Body of pancreas (tissue), 4 donors: Measurements from ENCODE around the gene WIPF2. TPM values are rescaled to one million over a fixed set of nuclear protein-coding genes. Genes with fewer than 3 reads are reported as not detected.
A peak's percentile ranks its signal among the peaks of the same experiment; 100 is the strongest.

Source experiments
- ATAC-seq: fragments of 150-250 bp; one replicate; pipeline ENCODE4 v1.9.1; 2016
- DNase-seq, 4 donors: peaks; one replicate each; pipeline ENCODE4 v3.0.0-alpha.2; 2019
- H3K27ac ChIP-seq, 4 donors: fragments of 200-600 bp; sonication (generic); 1 replicate in 3 of 4; 2 replicates in 1 of 4; pipeline versions ENCODE4 v1.5.1 to v1.6.1; 2016 to 2019; ENCODE audit warnings: mild to moderate bottlenecking in 1 of 4, mixed read lengths in 1 of 4, moderate library complexity in 1 of 4
- H3K27me3 ChIP-seq, 2 donors: fragments of 200-600 bp; sonication (generic); one replicate each; pipeline ENCODE4 v1.6.0; 2016; ENCODE audit warnings: mild to moderate bottlenecking in 1 of 2
- H3K36me3 ChIP-seq, 2 donors: fragments of 200-600 bp; sonication (generic); replicated peaks in 1 of 2; 2 replicates each; pipeline ENCODE4 v1.5.1; 2016; ENCODE audit warnings: low read depth in 2 of 2; ENCODE audit not compliant: insufficient read depth in 1 of 2
- H3K4me1 ChIP-seq: fragments of 200-600 bp; sonication (generic); one replicate; pipeline ENCODE4 v1.6.0; 2016
- H3K4me3 ChIP-seq, 2 donors: fragments of 200-600 bp; sonication (generic); 1 replicate in 1 of 2; 2 replicates in 1 of 2; pipeline ENCODE4 v1.5.1; 2016 to 2019
- H3K9me3 ChIP-seq, 3 donors: fragments of 200-600 bp; sonication (generic); 1 replicate in 2 of 3; 2 replicates in 1 of 3; pipeline ENCODE4 v1.5.1; 2016
- POLR2A ChIP-seq, 3 donors: fragments of 450-650 bp; IDR thresholded peaks; one replicate each; pipeline ENCODE4 v1.6.1; 2016; ENCODE audit warnings: antibody characterized with exemption in 3 of 3, mild to moderate bottlenecking in 2 of 3
- WGBS, 2 donors: methylation state at CpG; one replicate each; pipeline ENCODE4 v1.1.5; 2017; 5-methylcytosine and 5-hydroxymethylcytosine counted together
- intact Hi-C: fragments of 100-400 bp; cut with DNase I; formaldehyde crosslinking; loops from one replicate; pipeline ENCODE4 v1.15.1; 2023
- total RNA-seq, 2 donors: library from RNA; depleted of rRNA; stranded (reverse); fragments of >200 nt; gene quantifications; one replicate each; pipeline ENCODE4 v1.1.0, GENCODE V29; 2016
- TF ChIP-seq, protein P1 (sequence below), 7 experiments: fragments of 450-650 bp in 4 of 7; fragments of 200-600 bp in 3 of 7; sonication (generic) in 3 of 7; IDR thresholded peaks; one replicate each; pipeline ENCODE4 v1.5.1; 2016 to 2019; ENCODE audit warnings: antibody characterized with exemption in 7 of 7

WIPF2 gene
- total RNA-seq, 2 donors from 2014 or later: 4.9 to 7.5 TPM

DNA sequence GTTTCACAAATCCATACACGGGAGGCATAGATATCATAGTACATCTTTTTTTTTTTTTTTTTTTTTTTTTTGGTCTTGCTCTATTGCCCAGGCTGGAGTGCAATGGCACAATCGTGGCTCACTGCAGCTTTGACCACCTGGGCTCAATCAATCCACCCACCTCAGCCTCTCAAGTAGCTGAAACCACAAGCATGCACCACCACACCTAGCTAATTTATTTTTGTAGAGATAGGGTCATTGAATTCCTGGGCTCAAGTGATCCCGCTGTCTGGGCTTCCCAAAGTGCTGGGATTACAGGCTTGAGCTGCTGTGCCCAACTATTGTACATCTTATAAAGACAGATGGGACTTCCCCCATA, 45.3 kb upstream of the WIPF2 start:
- intact Hi-C loops: loop anchor here (10.0 kb wide), 1 partner anchor 49 kb away; the partner anchor contains the start of gene MSL1
- peaks cover 21% of the 10 kb centered on the region for H3K4me1 ChIP-seq
- H3K36me3 ChIP-seq: peaks cover 9 to 23% of the 10 kb centered on the region in 2 donors
- 57 to 68% methylated on average over 3 of the region's 3 CpGs for WGBS, 2 donors
- ATAC-seq (no peak), DNase-seq (no peak)
- H3K9me3 ChIP-seq: no peaks in the 10 kb centered on the region
- no peak overlapping the region for H3K27ac ChIP-seq
- H3K27me3 ChIP-seq: no peaks in the 10 kb centered on the region
- no peak overlapping the region for H3K4me3 ChIP-seq
- TF ChIP-seq, protein P1, sequence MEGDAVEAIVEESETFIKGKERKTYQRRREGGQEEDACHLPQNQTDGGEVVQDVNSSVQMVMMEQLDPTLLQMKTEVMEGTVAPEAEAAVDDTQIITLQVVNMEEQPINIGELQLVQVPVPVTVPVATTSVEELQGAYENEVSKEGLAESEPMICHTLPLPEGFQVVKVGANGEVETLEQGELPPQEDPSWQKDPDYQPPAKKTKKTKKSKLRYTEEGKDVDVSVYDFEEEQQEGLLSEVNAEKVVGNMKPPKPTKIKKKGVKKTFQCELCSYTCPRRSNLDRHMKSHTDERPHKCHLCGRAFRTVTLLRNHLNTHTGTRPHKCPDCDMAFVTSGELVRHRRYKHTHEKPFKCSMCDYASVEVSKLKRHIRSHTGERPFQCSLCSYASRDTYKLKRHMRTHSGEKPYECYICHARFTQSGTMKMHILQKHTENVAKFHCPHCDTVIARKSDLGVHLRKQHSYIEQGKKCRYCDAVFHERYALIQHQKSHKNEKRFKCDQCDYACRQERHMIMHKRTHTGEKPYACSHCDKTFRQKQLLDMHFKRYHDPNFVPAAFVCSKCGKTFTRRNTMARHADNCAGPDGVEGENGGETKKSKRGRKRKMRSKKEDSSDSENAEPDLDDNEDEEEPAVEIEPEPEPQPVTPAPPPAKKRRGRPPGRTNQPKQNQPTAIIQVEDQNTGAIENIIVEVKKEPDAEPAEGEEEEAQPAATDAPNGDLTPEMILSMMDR (IDR thresholded peaks at IDR 0.05): no peak
- TF ChIP-seq POLR2A (IDR thresholded peaks at IDR 0.05): no peak

DNA sequence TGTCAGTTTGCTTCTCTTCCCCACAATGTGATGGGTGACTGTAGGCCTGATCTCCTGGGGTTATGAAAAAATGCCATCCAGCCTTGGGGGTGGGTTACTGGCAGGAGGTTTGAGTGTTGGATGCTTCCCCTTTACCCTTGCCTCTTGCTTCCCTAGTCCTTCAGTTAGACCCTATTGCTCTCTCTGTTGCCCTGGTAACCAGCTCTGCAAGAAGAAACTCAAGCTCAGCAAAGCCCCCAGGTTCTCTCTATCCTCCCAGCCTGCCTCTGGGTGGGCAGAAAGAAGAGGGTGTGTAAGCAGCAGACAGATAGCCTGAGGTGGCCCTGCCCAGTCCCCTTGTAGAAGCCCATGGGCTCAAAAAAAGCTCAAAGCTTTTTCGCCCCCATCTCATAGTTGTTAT, 44.6 kb upstream of the WIPF2 start:
- H3K9me3 ChIP-seq: no peaks in the 10 kb centered on the region
- DNase-seq (no peak), ATAC-seq (no peak)
- no peaks in the 10 kb centered on the region for H3K27me3 ChIP-seq
- peaks cover 22% of the 10 kb centered on the region for H3K4me1 ChIP-seq
- intact Hi-C loops: loop anchor here (10.0 kb wide), 1 partner anchor 50 kb away; the partner anchor contains the start of gene MSL1
- 80 to 83% methylated on average over 1 of the region's 1 CpG for WGBS, 2 donors
- no peak overlapping the region for H3K4me3 ChIP-seq
- no peak overlapping the region for H3K27ac ChIP-seq
- TF ChIP-seq, protein P1 (IDR thresholded peaks at IDR 0.05): no peak
- TF ChIP-seq POLR2A (IDR thresholded peaks at IDR 0.05): no peak
- peaks cover 9 to 19% of the 10 kb centered on the region in 2 donors for H3K36me3 ChIP-seq

DNA sequence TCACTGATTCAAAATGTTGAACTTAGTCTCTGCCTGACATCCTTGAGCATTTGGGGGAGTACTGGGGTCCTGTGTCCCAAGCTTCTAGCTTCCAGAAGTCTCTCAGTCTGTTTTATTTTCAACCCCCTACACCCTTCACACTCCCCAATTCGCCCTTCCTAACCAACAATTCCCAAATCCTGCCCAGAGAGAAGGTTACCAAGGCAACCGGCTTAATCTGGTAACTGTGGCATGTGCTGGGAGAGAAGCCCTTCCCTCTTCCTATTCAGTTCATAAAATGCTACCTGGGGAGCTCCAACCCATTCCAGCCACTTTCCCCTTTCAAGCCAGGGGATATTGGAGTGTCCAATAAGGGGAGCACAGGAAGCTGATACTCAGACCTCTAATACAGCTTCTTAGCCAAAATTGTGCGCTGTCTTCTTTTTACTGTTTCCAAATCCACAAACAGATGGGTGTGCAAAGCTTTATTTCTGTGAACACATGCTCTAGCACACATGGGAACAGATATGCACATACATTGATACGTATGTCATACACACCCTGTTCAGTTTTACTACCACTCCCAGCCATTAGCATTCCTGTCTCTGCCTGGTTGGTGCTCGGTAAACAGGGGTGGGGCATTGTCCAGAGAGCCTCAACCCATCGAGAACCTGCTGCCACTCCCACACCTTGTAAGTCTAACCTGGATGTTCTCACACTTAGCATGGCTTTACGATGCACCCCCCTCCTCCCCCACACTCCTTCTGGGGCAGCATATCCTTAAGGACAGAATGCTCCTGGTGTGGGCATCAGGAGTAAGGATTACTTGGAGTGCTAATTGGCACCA, 43.0 kb upstream of the WIPF2 start:
- WGBS, 2 donors: 71 to 86% methylated on average over 7 of the region's 7 CpGs
- Histone ChIP-seq H3K27ac (no peak overlapping the region), H3K4me1 (peaks cover 32% of the 10 kb centered on the region), H3K9me3 (no peaks in the 10 kb centered on the region), H3K36me3 (peaks cover 1 to 9% of the 10 kb centered on the region in 2 donors), H3K4me3 (no peak overlapping the region), H3K27me3 (no peaks in the 10 kb centered on the region)
- TF ChIP-seq, protein P1 (IDR thresholded peaks at IDR 0.05): no peak
- no peak for TF ChIP-seq POLR2A (IDR thresholded peaks at IDR 0.05)
- intact Hi-C loops: loop anchor here (10.0 kb wide), 1 partner anchor 51 kb away; the partner anchor contains the start of gene MSL1
- peak in 1 of 4 donors; percentile 33 for DNase-seq
- no peak for ATAC-seq

DNA sequence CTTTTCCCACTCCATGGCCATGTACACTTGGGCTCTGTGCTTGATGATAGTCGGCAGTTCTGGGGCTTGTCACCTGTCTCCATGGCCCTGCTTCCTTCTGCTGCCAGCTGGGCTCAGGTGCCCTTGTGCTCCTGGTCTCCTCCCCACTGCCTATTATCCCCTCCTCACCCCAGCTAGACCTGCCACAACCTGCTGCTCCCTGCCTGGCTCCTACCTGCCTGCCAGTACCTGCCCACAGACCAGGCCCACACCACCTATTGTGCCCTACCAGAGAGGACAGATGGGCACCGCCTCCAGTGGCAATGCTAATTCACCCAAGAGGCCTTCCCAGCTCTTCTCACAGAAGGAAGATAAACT, 42.4 kb upstream of the WIPF2 start:
- peaks cover 36% of the 10 kb centered on the region for H3K4me1 ChIP-seq
- H3K36me3 ChIP-seq: peaks cover 0 to 4% of the 10 kb centered on the region in 2 donors
- no peaks in the 10 kb centered on the region for H3K9me3 ChIP-seq
- WGBS, 2 donors: 0 to 65% methylated on average over 1 to 2 of the region's 2 CpGs
- DNase-seq: peak in 2 of 4 donors; percentile 23 to 34
- H3K27ac ChIP-seq: peak overlapping the region in 1 of 4 donors; percentile 12
- intact Hi-C loops: loop anchor here (10.0 kb wide), 1 partner anchor 52 kb away; the partner anchor contains the start of gene MSL1
- ATAC-seq: no peak
- no peak for TF ChIP-seq POLR2A (IDR thresholded peaks at IDR 0.05)
- TF ChIP-seq, protein P1 (IDR thresholded peaks at IDR 0.05): no peak
- H3K4me3 ChIP-seq: no peak overlapping the region
- H3K27me3 ChIP-seq: no peaks in the 10 kb centered on the region
